Hematopoietic multipotent progenitor cell treated with erythropoietin and hydrocortisone succinate and interleukin-3 and kit ligand, for 17 days (in vitro differentiated cells): ENCODE data around the gene LDAF1.
"Not testable (repeated sequence)": the region's sequence is repeated elsewhere in the genome, so short reads cannot be mapped to it uniquely, and the experiment has no call there.

Experiments
- DNase-seq: peaks from one replicate; pipeline ENCODE4 v3.0.0-alpha.2; 2015; ENCODE audit warnings: low spot score

LDAF1 gene

DNA sequence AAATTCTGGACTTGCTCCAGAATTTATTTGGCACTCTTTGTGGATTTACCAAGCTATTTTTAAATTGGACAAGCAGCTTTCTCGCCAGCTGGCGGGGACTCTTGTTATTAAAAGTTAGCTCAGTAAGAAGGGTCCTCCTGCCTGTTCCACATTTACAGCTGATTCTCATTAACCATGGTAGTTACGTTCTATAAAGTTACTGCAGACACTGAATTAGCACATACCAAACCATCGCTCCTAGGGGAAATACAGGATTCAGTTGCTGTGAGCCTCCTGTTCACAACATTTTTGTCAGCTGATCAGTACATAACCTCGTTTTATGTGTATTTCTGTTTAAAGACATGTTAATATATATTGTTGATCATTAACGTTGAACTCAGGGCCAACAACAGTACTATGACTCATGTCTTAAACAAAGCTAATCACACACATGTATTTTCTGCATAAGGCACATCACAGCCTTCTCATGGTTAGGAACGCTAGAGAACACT lies 4.2 kb downstream of the LDAF1 start:
- DNase-seq: no peak

DNA sequence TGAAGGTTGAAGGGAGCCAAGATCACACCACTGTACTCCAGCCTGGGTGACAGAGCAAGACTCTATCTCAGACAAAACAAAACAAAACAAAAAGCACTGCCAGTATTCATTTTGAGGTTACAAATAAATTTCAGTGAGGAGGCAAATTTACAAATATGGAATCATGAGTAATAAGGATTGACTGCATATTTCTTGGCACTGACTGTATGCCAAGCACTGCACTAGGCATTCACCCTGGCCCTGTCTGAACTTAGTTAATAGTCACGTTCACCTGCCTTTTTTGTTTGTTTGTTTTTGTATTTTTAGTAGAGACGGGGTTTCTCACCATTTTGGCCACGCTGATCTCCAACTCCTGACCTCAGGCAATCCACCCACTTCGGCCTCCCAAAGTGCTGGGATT lies 5.1 kb downstream of the LDAF1 start:
- no peak for DNase-seq

DNA sequence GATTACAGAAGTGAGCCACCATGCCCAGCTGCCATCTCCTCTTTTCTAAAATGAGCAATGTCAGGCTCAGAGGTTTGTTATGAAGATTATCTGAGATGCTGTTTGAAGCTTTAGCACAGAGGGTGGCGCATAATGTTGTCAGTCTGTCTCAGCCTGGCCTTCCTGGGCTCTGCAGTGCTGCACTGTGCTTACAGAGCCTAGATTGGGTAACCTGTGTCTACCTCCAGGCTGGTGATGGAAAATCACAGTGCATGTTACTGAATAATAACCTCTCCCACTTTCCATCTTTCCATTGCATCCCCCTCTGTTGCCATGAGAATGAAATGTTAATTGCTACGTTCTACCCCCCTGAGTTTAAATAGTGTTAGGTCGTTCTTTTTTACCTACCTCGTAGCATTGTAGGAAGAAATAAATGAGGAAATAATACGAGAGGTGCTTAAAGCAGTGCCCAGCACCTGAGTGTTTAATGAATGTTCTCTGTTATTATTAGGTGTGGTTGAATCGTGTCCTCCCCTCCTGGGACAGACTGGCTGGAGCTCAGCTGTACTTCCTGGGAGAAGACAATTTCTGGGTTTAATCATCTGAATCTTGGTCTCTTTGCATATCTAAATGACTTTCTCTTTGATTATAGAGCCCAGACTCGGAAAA lies 6.2 kb downstream of the LDAF1 start:
- DNase-seq: no peak

DNA sequence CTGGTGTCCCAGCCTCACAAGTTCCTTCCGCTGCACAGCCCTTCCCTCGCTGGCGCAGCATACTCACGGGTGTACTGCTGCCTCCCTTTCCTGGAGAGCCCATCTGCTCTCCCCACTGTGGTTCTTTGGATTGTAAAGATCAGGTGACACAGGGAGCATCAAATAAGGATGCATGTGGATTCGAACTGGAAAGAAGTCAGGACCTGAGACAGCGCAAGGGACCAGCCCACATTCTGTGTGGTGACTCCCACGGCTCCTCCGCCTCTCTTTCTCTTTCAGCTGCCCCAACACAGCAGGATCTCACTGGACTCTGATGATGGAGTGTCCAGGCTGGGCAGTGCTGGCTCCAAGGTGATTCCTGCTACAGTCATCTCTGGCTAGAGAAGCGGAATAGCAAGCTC lies 8.1 kb downstream of the LDAF1 start:
- DNase-seq: no peak

DNA sequence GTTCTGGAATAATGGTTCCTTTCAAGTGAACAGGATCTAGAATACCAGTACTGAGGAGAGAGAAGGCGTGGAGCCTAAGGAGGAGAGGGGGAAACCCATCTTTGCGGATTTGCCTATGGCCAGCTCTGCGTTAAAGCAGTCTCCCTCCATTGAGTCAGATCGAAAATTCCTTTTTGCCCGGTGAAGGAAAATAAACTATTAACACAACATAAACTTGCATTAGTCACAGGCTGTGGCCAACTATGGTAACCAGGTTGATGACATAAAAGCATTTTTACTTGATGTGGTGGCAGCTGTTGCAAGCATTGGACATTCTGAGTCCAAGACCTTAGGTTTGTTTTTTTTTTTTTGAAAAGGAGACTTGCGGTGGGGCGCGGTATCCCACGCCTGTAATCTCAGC lies 8.9 kb downstream of the LDAF1 start:
- no peak for DNase-seq

DNA sequence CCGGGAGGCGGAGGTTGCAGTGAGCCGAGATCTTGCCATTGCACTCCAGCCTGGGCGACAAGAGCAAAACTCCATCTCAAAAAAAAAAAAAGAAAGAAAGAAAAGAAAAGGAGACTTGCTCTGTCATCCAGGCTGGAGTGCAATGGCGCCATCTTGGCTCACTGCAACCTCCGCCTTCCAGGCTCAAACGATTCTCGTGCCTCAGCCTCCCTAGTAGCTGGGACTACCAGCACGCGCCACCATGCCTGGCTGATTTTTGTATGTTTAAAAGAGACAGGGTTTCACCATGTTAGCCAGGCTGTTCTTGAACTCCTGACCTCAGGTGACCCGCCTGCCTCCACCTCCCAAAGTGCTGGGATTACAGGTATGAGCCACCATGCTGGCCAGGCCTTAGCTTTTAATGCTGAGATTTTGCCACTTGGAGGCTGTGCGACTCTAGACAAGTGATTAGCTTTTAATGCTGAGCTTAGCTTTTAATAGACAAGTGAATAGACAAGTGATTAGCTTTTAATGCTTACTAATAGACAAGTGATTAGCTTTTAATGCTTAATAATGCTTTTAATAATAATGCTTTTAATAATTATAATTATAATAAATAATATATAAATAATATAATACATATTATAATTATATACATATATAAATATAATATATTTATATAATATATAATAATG lies 9.6 kb downstream of the LDAF1 start:
- DNase-seq: no peak

DNA sequence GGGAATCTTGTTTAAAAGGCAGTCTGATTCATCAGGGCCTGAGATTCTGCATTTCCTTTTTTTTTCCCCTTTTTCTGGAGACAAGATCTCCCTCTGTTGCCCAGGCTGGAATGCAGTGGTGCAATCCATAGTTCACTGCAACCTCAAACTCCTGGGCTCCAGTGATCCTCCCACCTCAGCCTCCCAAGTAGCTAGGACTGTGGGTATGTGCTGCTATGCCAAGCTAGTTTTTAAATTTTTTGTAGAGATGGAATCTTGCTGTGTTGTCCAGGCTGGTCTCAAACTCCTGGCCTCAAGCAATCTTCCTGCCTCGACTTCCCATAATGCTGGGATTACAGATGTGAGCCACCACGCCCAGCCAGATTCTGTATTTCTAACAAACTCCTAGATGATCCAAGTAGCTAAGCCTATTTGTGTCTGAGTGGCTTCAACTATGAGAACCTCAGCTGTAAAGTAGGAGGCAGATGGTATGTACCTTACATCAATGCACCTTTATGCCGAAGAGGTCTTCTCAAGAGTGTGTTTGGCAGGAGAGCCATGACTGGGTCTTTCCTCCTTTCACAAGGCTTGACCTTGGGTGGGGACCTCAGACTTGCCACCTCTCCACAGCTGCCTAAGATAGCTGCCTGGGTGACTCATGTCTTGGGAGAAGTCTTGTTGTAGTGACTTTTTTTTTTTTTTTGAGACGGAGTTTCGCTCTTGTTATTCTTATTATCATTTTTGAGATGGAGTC lies 10.9 kb downstream of the LDAF1 start:
- no peak for DNase-seq

DNA sequence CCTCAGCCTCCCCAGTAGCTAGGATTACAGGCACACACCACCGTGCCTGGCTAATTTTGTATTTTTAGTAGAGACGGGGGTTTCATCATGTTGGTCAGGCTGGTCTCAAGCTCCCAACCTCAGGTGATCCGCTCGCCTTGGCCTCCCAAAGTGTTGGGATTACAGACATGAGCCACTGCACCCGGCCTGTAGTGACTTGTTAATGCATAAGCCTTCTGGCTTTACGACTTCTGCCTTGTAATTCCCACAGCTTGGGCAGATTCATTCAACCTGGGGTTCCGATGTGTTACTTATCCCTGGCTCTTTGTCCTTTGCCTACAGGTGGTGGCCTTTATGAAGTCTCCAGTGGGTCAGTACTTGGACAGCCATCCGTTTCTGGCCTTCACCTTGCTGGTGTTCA lies 11.6 kb downstream of the LDAF1 start:
- not testable (repeated sequence) for DNase-seq

DNA sequence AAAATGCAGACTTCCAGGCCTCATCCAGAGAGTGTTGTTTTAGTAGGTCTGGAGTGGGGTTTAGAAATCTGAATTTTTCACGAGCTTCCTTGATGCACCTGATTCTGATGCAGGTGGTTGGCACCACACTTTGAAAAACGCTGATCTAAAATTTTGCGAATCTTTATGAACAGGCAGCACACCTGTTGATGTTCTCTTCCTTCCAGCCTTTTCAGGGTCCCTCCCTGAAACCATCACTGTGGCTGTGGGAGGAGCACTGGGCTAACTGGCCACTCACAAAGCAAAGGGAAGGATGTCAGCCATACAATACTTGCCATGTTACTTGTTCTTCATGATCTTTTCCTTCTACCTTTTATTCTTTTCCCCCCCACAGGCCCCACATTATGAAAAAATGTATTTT lies 14.2 kb downstream of the LDAF1 start:
- DNase-seq: no peak

DNA sequence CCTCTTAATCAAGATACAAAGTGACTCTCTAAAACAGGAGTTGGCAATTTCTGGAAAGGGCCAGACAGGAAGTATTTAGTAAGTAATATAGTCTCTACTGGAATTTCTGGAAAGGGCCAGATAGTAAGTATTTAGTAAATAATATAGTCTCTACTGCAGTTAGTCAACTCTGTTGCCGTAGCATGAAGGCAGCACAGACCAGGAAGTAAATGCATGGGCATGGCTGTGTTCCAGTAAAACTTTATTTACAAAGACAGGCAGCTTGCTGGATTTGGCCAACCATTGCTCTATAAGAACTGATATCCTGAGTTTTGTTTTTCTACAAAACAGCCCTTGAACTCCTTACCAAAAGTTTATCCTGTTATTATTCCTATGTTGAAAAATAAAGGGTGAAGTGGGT lies 16.9 kb downstream of the LDAF1 start:
- no peak for DNase-seq

DNA sequence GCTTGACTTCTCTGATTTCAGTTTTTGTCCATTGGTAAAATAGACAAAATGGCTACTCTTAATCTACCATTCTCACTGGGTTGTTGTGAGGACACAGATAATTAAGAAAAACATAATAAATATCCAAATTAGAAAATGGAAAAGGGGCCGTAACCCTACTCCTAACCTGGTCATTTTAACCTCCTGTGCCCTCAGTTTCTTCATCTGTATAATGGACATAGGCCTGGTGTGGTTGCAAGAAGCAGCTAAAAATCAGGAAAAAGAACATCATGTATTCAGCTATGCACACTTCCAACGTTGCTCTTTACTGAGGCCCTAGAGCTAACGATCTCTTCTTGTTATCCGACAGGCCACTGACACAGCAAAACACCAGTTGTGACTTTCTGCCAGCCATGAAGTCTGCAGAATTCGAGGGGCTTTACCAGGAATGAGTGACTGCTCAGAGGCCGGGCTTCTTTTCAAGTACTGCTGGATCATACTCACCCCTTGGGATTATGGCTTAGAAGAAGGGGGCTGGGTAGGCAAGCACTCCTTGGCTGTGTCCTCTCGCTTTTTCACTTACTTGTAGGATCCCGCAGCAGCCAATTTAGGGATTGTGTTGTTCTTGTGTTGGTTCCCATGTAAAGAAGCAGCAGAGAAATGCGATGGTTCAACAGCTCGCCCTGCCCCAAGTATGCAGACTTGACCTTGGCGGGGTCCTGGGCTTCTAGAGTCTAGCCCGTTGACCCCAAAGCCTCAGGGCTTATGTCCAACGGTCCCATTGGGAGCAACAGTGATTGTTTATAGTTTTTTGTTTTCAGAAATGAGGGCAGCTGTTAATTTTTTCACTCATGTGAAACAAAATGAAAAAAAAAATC lies 20.9 kb downstream of the LDAF1 start:
- no peak for DNase-seq

DNA sequence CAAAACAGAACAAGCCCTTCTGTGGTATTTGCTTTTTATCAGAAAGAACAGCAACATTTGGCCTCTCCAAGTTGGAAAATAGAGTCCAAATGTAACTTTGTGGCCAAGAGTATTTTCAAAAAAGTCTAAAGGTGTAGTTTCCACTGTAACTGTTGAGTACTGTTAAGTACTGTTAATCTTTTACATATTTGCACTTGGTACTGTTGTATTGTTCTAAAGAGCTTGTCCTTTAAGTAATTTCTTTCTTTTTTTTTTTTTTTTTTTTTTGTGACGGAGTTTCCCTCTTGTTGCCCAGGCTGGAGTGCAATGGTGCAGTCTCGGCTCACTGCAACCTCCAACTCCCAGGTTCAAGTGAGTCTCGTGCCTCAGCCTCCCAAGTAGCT lies 21.5 kb downstream of the LDAF1 start:
- no peak for DNase-seq

DNA sequence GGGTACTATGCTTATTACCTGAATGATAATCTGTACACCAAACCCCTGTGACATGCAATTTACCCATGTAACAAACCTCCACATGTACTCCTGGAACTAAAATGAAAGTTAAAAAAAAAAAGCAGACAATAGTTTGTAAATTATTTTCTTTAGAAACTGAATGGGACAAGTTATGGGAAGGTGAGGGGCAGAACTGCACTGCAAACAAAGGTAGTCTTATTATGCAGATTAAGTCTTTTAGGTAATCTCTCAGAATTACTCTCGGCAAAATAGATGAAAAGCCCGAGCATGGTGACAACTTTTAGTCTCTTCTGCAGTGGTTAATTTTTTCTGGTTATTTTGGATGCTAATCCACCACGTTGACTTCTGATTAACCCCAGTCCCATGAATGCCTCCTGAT lies 25.5 kb downstream of the LDAF1 start:
- DNase-seq: no peak

DNA sequence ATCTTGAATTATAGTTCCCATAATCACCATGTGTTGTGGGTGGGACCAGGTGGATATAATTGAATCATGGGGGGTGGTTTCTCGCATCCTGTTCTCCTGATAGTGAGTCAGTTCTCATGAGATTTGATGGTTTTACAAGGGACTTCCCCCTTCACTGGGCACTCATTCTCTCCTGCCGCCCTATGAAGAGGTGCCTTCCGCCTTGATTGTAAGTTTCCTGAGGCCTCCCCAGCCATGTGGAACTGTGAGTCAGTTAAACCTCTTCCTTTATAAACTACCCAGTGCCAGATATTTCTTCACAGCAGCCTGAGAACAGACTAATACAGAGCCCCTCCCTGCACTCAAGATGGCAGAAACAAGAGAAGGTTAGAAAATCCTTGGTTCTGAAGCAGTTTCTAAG lies 26.4 kb downstream of the LDAF1 start:
- DNase-seq: no peak

DNA sequence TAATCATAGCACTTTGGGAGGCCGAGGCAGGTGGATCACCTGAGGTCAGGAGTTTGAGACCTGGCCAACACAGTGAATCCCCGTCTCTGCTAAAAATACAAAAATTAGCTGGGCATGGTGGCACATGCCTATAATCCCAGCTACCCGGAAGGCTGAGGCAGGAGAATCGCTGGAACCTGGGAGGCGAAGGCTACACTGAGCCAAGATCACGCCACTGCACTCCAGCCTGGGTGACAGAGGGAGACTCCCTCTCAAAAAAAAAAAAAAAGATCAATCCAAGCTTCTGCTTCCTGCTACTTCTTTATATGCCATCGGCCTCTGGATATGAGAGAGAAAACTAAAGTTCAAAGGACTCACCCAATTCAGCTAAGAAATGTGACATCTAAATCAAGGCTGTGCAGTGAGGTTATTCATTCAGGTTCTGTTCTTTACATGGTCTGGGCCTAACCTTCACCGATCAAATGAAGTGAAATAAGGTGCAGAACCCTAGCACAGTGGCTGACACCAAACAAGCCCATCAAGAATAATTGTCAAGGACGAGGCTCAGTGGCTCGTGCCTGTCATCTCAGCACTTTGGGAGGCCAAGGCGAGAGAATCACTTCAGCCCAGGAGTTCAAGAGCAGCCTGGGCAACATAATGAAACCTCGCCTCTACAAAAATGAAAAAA lies 27.3 kb downstream of the LDAF1 start:
- no peak for DNase-seq

DNA sequence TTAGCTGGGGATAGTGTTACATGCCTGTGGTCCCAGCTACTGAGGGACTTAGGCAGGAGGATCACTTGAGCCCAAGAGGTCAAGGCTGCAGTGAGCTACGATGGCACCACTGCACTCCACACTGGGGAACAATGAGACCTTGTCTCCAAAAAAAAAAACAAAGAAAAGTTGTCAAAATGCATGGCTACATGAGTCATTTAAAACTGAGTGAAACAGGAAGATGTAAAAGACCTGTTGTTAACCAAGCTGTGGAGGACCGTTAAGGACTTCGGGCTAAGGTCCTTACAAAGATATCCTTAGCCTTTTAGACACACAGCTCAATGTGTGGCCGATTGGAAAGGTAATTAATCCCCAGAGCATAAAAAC lies 27.8 kb downstream of the LDAF1 start:
- DNase-seq: no peak

DNA sequence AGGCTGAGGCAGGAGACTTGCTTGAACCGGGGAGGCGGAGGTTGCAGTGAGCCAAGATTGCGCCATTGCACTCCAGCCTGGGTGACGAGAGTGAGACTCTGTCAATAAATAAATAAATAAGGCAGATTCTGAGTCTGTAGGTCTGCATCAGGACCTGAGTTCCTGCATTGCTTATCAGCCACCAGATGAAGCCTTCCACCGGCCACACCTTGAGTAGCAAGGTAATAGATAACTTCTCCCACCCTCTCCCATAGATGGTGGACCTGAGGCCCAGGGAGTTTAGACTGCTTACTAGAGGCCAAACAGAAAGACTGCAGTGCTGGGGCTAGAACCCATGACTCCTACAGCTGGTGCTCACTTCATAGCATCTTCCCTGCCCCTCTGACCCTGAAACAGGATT lies 30.8 kb downstream of the LDAF1 start:
- no peak for DNase-seq

DNA sequence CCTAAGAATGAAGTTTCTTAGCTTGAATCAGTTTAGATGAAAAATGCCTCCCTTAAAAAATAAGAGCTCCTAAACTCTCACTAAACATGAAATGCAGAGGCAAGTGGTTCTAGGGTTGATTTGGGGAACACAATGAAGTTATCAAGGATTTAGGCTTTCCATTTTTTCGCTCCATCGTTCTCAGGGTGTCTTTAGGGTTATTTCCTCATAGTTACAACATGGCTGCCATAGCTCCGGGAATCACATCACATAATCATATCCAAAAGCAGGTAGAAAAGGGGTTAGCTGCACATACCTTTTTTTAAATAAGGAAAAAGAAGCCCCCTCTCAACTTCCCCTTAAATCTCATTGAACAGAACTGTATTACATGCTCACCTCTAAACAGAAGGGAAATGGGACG lies 31.5 kb downstream of the LDAF1 start:
- DNase-seq: no peak

DNA sequence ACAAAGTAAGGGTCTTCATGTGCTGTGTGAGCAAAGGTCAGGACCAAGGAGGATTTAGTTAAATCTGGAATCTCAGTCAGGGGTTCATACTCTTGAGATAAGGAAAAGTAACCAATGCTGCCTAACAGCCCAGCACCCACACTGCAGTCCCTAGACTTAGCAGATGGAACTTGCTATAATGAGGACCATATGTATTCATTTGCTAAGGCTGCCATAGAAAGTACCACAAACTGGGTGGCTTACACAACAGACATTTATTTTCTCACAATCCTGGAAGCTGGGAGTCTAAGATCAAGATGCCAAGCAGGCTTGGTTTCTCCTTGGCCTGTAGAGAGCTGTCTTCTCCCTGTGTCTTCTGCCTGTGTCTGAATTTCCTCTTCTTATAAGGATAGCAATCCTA lies 32.1 kb downstream of the LDAF1 start:
- DNase-seq: no peak

DNA sequence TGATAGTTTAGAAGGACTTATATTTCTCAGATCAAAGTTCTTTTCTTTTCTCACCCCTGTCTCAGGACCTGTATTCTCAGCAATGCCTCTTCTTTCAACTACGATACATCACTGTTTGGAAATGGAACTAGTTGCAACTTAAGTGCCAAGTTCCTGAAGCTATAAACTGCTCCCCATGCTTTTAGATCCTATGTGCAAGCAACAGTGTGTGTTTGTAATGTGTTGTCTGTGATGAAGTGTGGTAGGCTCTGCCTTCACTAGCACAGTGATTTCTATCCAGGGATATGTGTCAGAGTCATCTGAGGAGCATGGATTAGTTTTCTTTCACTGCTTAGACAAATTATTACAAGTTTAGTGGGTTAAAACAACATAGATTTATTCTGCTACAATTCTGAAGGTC lies 34.5 kb downstream of the LDAF1 start:
- no peak for DNase-seq

DNA sequence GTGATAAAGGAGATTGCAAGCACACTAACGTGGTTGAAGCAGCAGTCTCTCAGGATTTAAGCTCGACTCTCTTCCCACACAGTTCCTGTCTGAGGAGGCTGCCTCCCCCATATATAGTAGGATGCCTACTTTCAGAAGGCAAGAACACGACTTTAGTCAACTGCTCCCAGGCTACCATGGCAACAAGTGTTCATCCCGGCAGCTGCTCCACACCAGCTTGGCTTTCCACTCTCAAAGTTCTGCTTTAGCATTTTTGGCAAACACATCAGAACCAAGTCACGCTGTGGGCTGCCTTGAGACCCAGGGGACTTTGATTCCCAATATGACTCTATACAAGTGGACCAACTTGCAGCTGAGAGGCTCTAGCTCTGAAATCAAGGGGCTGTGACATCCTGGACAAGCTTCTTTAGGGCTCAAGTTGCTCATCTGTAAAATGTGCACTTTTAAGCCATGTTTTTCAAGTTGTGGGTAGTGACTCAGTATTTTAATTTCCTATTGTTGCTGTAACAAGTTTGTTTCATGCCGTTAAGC lies 36.4 kb downstream of the LDAF1 start:
- no peak for DNase-seq

DNA sequence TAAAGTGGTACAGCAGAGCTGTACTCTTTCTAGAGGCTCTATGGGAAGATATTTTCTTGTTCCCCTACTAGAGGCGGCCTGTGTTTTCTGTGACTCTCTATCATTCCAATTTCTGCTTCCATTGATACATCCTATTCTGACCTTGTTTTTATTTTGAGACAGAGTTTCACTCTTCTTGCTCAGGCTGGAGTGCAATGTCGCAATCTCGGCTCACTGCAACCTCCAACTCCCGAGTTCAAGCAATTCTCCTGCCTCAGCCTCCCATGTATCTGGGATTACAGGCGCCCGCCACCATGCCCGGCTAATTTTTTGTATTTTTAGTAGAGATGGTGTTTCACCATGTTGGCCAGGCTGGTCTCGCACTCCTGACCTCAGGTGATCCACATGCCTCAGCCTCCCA lies 36.9 kb downstream of the LDAF1 start:
- not testable (repeated sequence) for DNase-seq
